ENCODE measurements around the gene PIP5K1C. TPM values are rescaled to one million over a fixed set of nuclear protein-coding genes. Genes with fewer than 3 reads are reported as not detected.

PIP5K1C gene
- total RNA-seq, 1 donor from 2014 or later: 43.6 TPM

DNA sequence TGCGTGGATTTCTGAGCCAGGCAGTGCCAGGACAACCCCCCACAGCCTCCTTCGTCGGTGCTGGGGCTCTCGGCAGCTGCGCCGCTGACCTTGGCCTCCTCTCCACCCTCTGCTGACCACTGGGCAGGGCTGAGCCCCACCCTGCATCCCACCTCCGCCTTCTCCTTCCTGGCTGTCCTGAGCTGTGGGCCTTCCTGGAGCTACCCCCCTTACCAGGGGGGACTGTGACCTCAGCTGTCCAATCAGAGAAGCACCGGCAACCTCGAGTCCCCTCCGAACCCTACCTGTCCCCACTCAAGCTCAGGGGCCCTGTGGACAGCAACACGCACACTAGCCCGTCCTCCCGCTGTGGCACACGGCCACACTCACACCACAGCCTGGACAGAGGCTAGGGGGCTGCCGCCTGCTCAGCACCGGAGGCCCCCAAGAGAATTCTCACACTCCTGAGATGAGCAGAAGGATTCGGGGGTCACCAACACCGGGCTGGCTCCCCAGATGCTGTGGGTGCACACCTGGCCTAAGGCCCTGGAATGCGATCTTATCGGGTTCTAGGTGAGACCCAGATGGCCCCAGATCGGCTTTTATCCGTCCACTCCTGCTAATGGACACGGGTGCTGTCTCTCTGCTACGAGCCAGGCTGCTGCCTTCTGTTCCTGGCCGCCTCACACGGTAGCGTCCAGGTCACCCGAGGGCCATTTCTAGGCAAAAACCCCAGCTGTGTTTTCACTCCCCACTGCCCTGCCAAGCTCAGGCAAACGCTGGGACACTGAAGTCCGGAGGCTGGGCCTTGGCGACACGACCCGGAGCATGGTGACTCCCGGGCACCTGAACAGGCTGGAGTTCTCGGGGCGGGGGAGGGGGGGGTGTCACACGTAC, 41.2 kb downstream of the PIP5K1C start:
- DNase-seq: no peak
- no peaks in the 10 kb centered on the region for H3K27me3 ChIP-seq (ENCODE audit: low read depth)
- TF ChIP-seq, protein P1, sequence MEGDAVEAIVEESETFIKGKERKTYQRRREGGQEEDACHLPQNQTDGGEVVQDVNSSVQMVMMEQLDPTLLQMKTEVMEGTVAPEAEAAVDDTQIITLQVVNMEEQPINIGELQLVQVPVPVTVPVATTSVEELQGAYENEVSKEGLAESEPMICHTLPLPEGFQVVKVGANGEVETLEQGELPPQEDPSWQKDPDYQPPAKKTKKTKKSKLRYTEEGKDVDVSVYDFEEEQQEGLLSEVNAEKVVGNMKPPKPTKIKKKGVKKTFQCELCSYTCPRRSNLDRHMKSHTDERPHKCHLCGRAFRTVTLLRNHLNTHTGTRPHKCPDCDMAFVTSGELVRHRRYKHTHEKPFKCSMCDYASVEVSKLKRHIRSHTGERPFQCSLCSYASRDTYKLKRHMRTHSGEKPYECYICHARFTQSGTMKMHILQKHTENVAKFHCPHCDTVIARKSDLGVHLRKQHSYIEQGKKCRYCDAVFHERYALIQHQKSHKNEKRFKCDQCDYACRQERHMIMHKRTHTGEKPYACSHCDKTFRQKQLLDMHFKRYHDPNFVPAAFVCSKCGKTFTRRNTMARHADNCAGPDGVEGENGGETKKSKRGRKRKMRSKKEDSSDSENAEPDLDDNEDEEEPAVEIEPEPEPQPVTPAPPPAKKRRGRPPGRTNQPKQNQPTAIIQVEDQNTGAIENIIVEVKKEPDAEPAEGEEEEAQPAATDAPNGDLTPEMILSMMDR (IDR thresholded peaks at IDR 0.05): no peak

DNA sequence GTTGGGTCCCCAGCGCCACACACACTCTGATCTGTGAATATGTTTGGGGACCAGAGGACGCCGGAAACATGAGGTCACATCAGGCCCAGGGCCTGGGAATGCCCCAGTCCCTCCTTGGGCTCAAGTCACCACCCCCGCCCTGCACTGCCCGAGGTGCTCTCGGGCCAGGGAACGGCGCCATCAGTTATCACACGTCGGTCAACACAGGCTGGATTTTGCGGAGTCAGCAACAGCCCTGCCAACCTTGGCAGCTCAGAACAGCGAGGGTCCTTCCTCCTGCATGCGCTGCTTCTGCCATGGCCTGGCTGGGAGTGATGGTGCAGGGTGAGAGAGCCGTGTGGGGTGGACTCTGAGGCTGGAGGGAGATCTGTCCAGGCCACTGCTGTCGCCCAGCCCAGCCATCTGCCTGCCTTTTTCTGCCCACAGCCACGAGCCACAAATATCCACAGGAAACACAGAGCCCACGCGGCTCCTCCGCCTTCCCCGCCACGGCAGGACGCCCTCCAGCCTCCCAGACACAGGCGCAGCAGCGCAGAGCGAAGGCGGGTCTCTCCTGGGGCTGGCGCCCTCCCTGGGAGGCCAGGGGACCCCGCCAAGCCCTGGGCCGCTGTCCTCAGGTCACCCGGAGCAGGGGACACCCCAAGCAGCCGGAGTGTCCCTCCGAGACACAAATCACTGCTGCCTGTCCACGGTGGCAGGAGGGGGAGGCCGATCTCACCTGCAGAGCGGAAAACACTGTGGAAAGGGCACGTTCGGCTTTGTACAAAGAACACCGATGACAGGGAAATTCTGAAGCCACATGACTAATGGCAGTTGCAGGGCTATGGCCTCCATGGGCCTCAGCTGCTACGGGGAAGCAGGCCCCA, 42.0 kb downstream of the PIP5K1C start:
- no peak for DNase-seq
- peaks cover 85% of the 10 kb centered on the region for H3K36me3 ChIP-seq
- ATAC-seq: no peak

More for the DNA sequence above, 41.2 kb downstream of the PIP5K1C start:
- ATAC-seq: no peak
- intact Hi-C loops (cut with DNase I): no loop called here
- H3K9me3 ChIP-seq: no peaks in the 10 kb centered on the region
- H3K36me3 ChIP-seq: peaks cover 85% of the 10 kb centered on the region
- H3K4me3 ChIP-seq: no peak overlapping the region
- H3K27ac ChIP-seq: no peak overlapping the region
- no peaks in the 10 kb centered on the region for H3K4me1 ChIP-seq

DNA sequence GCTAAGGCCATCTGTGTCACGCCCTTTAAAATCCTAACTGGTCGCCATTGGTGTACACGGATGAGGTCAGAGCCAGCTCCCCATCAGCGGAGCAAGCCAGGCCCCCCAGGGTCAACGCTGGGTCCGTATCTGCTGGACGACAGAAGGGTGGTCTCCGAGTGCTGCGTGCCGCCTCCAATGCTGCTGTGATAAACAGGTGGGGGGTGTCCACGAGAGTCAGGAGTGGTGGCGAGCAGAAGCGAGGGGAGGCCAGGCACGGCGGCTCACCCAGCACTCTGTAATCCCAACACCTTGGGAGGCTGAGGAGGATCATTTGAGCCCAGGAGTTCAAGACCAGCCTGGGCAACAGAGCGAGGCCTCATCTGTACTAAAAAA, 42.9 kb downstream of the PIP5K1C start:
- no peak overlapping the region for H3K27ac ChIP-seq
- H3K27me3 ChIP-seq (ENCODE audit: low read depth): no peaks in the 10 kb centered on the region
- intact Hi-C loops (cut with DNase I): no loop called here
- H3K4me1 ChIP-seq: no peaks in the 10 kb centered on the region
- no peak for DNase-seq
- H3K9me3 ChIP-seq: no peaks in the 10 kb centered on the region
- peaks cover 89% of the 10 kb centered on the region for H3K36me3 ChIP-seq
- ATAC-seq: no peak
- TF ChIP-seq, protein P1 (IDR thresholded peaks at IDR 0.05): no peak
- no peak overlapping the region for H3K4me3 ChIP-seq

More for the DNA sequence above, 42.0 kb downstream of the PIP5K1C start:
- Histone ChIP-seq H3K9me3 (no peaks in the 10 kb centered on the region), H3K27ac (no peak overlapping the region), H3K4me3 (no peak overlapping the region), H3K27me3 (ENCODE audit: low read depth) (no peaks in the 10 kb centered on the region), H3K4me1 (no peaks in the 10 kb centered on the region)
- TF ChIP-seq, protein P1 (IDR thresholded peaks at IDR 0.05): no peak
- intact Hi-C loops (cut with DNase I): no loop called here

DNA sequence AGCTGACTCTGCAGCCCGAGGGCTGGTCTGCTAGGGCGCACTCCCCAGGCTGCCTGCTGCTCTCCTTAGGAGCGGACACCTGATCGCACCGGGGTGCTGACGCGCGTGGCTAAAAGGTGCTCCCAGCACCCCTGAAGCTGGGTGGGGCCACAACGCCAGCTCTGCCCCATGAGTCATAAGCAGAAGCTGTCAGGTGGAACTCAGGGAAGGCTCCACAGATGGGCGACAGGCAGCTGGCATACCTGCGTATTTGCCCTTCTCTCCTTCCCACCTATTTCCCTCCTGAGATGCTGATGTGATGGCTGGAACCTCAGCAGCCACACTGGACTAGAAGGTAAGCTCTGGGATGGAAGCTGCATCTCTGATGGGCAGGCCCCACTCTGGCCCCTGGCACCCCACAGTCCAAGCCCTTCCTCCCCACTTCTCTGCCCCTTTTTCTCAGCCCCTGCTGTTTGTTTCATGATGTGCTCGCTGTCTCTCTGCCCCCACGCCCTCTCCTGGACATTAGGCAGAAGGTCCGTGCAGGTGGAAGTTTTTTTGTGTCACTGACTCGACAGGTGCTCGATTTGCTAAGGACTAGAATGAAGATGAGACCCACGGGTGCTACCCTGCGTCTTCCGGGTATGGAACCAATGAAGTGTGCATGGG, 43.4 kb downstream of the PIP5K1C start:
- Histone ChIP-seq H3K4me3 (no peak overlapping the region), H3K9me3 (no peaks in the 10 kb centered on the region), H3K27me3 (ENCODE audit: low read depth) (no peaks in the 10 kb centered on the region), H3K27ac (no peak overlapping the region), H3K4me1 (no peaks in the 10 kb centered on the region), H3K36me3 (peaks cover 93% of the 10 kb centered on the region)
- DNase-seq (no peak), ATAC-seq (no peak)
- TF ChIP-seq, protein P1 (IDR thresholded peaks at IDR 0.05): no peak
- intact Hi-C loops (cut with DNase I): no loop called here

GRCh38 chr19:3656073-3656746, 44.1 kb downstream of the PIP5K1C start:
- no peak for DNase-seq
- ATAC-seq: no peak
- Histone ChIP-seq H3K27me3 (ENCODE audit: low read depth) (no peaks in the 10 kb centered on the region), H3K36me3 (peaks cover 93% of the 10 kb centered on the region), H3K27ac (no peak overlapping the region), H3K4me1 (no peaks in the 10 kb centered on the region), H3K9me3 (no peaks in the 10 kb centered on the region), H3K4me3 (no peak overlapping the region)
- TF ChIP-seq, protein P1 (IDR thresholded peaks at IDR 0.05): no peak
- intact Hi-C loops (cut with DNase I): no loop called here
